Endodermal cell (in vitro differentiated cells): ENCODE results near the gene TMEM144. TPM values are rescaled to one million over a fixed set of nuclear protein-coding genes. Genes with fewer than 3 reads are reported as not detected.
A peak's percentile ranks its signal among the peaks of the same experiment; 100 is the strongest.

Experiments
- DNase-seq: peaks from one replicate; pipeline ENCODE4 v3.0.0-alpha.2; 2017
- H3K27ac ChIP-seq: 2 replicates; pipeline ENCODE4 v1.5.1; 2013; ENCODE audit warnings: mild to moderate bottlenecking, low read depth, low read length, moderate library complexity
- H3K27me3 ChIP-seq: 2 replicates; pipeline ENCODE4 v1.6.1; 2013; ENCODE audit warnings: mild to moderate bottlenecking, low read length, moderate library complexity; ENCODE audit not compliant: insufficient read depth, control insufficient read depth, poor library complexity, severe bottlenecking
- H3K36me3 ChIP-seq: 2 replicates; pipeline ENCODE4 v1.7.0; 2013; ENCODE audit warnings: mild to moderate bottlenecking, low read length, moderate library complexity; ENCODE audit not compliant: control insufficient read depth, insufficient read depth
- H3K4me1 ChIP-seq: one replicate; pipeline ENCODE4 v1.7.0; 2013; ENCODE audit warnings: low read length; ENCODE audit not compliant: control insufficient read depth, insufficient read depth
- H3K4me3 ChIP-seq: 2 replicates; pipeline ENCODE4 v1.5.1; 2013; ENCODE audit warnings: mild to moderate bottlenecking, low read length, moderate library complexity
- H3K9ac ChIP-seq: 2 replicates; pipeline ENCODE4 v1.6.1; 2013; ENCODE audit warnings: mild to moderate bottlenecking, low read length, moderate library complexity; ENCODE audit not compliant: poor library complexity, severe bottlenecking; ENCODE audit errors: extremely low read depth
- H3K9me3 ChIP-seq: 2 replicates; pipeline ENCODE4 v1.6.1; 2013; ENCODE audit warnings: mild to moderate bottlenecking, low read length, moderate library complexity; ENCODE audit not compliant: control insufficient read depth
- H3K27ac Mint-ChIP-seq: 2 replicates; pipeline ENCODE4 v1.8.0; 2020; ENCODE audit warnings: mixed read lengths
- H3K27me3 Mint-ChIP-seq: 2 replicates; pipeline ENCODE4 v1.8.0; 2021; ENCODE audit warnings: mild to moderate bottlenecking, mixed read lengths; ENCODE audit not compliant: insufficient read depth
- H3K36me3 Mint-ChIP-seq: 2 replicates; pipeline ENCODE4 v1.8.0; 2020; ENCODE audit warnings: low read depth, mixed read lengths
- H3K4me1 Mint-ChIP-seq: 2 replicates; pipeline ENCODE4 v1.8.0; 2020; ENCODE audit warnings: mixed read lengths
- H3K4me3 Mint-ChIP-seq: 2 replicates; pipeline ENCODE4 v1.8.0; 2020; ENCODE audit warnings: mild to moderate bottlenecking, moderate library complexity, mixed read lengths
- H3K9me3 Mint-ChIP-seq: 2 replicates; pipeline ENCODE4 v1.8.0; 2020; ENCODE audit warnings: mild to moderate bottlenecking, mixed read lengths
- WGBS, 2 experiments: methylation state at CpG; one replicate each; pipeline versions ENCODE4 v1.1.5 to v1.1.7; 2013; ENCODE audit warnings: missing lambda C conversion rate in 2 of 2, mixed read lengths in 1 of 2; ENCODE audit not compliant: insufficient coverage in 1 of 2, insufficient read length in 1 of 2; 5-methylcytosine and 5-hydroxymethylcytosine counted together
- total RNA-seq, 2 donors: library from RNA; stranded (reverse); fragmentation: NEBNext Ultra II Directional in 1 of 2; extraction: Animal tissue kit (Norgen Biotek cat#: 25700) in 1 of 2; gene quantifications; 2 replicates in 1 of 2; 3 replicates in 1 of 2; pipeline ENCODE4 v1.2.1, GENCODE V29; 2021
- TF ChIP-seq, protein P1 (sequence below): fragments of 200-600 bp; sonication (generic); conservative IDR thresholded peaks from 2 replicates; pipeline ENCODE4 v1.5.0; 2021; ENCODE audit warnings: antibody characterized with exemption, mild to moderate bottlenecking

Gene TMEM144
- total RNA-seq, 2 donors from 2014 or later = 10.6 to 20.3 TPM

DNA sequence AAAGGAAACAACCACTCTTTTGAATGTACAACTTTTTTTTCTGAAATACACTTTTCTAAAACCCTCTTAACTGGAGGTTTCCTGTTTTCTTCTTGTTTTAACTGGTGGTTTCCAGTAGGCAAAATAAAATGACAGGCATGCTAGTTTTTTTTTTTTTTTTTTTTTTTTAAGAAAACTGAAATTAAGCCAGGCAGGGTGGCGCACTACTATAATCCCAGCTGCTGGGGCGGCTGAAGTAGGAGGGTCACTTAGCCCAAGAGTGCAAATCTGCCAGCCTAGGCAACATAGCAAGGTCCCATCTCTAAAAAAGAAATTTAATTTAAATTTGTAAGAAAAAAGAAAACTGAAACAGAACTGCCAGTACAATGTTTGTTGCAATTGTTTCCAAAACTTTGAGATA, 44.0 kb downstream of the TMEM144 start:
- no peaks in the 10 kb centered on the region for H3K27me3 Mint-ChIP-seq
- H3K4me3 ChIP-seq = no peak overlapping the region

DNA sequence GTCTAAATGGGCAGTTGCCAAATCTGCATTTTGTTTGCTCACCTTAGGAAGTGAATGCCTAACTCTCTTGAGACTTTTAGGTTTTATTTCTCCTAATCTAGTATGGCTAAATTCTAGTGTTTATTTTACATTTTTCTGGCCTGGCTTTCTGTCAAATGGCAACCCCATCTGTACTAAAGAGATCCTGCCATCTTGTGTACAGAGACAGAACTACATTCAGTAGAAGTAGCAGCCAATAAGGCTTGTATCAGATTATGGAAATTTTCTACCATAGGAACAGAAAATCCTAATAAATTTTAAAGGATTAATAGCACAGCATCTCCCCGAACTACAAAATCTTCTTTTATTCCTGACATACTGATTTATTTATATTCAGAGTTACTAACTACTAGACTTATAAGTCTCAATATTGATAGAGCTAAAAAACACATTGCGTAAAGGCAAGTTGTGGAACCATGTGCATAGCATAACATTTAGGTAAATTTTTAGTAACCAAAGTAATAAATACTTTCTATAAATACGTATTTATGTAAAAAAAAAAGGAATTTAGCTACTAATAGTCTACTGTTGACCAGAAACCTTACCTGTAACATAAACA, 45.5 kb downstream of the TMEM144 start:
- 55% methylated on average over 2 of the region's 3 CpGs; no CpG with 5 or more reads in 1 of the 2 experiments for WGBS, 2 experiments
- H3K36me3 ChIP-seq = no peaks in the 10 kb centered on the region
- H3K4me1 Mint-ChIP-seq = peaks cover 14% of the 10 kb centered on the region
- H3K36me3 Mint-ChIP-seq = no peaks in the 10 kb centered on the region
- no peaks in the 10 kb centered on the region for H3K27me3 ChIP-seq
- no peaks in the 10 kb centered on the region for H3K9me3 Mint-ChIP-seq
- no peak for DNase-seq
- no peaks in the 10 kb centered on the region for H3K4me1 ChIP-seq
- H3K27ac Mint-ChIP-seq = no peak overlapping the region
- no peaks in the 10 kb centered on the region for H3K27me3 Mint-ChIP-seq
- H3K4me3 Mint-ChIP-seq = no peak overlapping the region
- TF ChIP-seq, protein P1, sequence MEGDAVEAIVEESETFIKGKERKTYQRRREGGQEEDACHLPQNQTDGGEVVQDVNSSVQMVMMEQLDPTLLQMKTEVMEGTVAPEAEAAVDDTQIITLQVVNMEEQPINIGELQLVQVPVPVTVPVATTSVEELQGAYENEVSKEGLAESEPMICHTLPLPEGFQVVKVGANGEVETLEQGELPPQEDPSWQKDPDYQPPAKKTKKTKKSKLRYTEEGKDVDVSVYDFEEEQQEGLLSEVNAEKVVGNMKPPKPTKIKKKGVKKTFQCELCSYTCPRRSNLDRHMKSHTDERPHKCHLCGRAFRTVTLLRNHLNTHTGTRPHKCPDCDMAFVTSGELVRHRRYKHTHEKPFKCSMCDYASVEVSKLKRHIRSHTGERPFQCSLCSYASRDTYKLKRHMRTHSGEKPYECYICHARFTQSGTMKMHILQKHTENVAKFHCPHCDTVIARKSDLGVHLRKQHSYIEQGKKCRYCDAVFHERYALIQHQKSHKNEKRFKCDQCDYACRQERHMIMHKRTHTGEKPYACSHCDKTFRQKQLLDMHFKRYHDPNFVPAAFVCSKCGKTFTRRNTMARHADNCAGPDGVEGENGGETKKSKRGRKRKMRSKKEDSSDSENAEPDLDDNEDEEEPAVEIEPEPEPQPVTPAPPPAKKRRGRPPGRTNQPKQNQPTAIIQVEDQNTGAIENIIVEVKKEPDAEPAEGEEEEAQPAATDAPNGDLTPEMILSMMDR = peak; percentile 87
- no peak overlapping the region for H3K9ac ChIP-seq
- no peaks in the 10 kb centered on the region for H3K9me3 ChIP-seq
- no peak overlapping the region for H3K27ac ChIP-seq
- no peak overlapping the region for H3K4me3 ChIP-seq

More for the DNA sequence above, 44.0 kb downstream of the TMEM144 start:
- no peaks in the 10 kb centered on the region for H3K27me3 ChIP-seq
- Mint-ChIP-seq H3K4me1 (peaks cover 14% of the 10 kb centered on the region), H3K36me3 (no peaks in the 10 kb centered on the region), H3K27ac (no peak overlapping the region), H3K9me3 (no peaks in the 10 kb centered on the region), H3K4me3 (no peak overlapping the region)
- no peaks in the 10 kb centered on the region for H3K36me3 ChIP-seq
- no peaks in the 10 kb centered on the region for H3K4me1 ChIP-seq
- TF ChIP-seq, protein P1 = no peak
- no peak overlapping the region for H3K27ac ChIP-seq
- DNase-seq = no peak
- 92% methylated on average over 2 of the region's 2 CpGs; no CpG with 5 or more reads in 1 of the 2 experiments for WGBS, 2 experiments
- no peaks in the 10 kb centered on the region for H3K9me3 ChIP-seq
- H3K9ac ChIP-seq = no peak overlapping the region

DNA sequence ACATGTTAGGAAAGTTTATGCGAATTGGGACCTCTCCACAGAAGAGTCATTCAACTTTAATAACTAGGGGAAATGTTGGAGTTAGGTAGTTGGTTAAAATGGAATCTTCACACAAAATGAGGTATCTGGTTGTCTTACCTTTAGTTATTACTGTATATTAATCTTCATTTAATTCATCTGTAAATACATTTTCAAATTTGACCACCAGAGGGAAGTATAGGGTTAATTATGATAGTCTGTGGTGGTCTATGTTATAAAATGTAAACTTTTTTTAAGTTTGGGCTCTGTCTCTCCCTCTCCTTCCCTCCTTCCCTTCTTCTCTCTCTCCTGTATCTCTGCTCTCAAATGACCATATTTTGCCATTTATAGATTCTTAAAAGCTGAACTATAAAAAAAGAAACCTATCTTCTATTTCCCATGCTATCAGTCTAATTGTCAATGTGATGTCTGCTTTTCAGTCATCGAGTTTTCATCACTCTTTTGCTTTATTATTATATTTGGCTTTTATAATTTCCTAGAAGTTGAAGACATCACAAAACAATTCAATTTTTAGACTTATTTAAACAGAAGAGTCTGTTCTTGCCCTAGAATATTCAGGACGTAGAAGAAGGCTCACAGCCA, 49.8 kb downstream of the TMEM144 start:
- no peak overlapping the region for H3K4me3 Mint-ChIP-seq
- no peaks in the 10 kb centered on the region for H3K36me3 Mint-ChIP-seq
- Histone ChIP-seq H3K36me3 (no peaks in the 10 kb centered on the region), H3K4me1 (no peaks in the 10 kb centered on the region), H3K9ac (no peak overlapping the region), H3K27ac (no peak overlapping the region), H3K9me3 (no peaks in the 10 kb centered on the region), H3K4me3 (no peak overlapping the region), H3K27me3 (no peaks in the 10 kb centered on the region)
- no peak for DNase-seq
- H3K27me3 Mint-ChIP-seq = no peaks in the 10 kb centered on the region
- WGBS, 2 experiments = 79% methylated on average over 1 of the region's 3 CpGs; no CpG with 5 or more reads in 1 of the 2 experiments
- TF ChIP-seq, protein P1 = peak; percentile 76
- no peaks in the 10 kb centered on the region for H3K9me3 Mint-ChIP-seq
- H3K27ac Mint-ChIP-seq = no peak overlapping the region
- peaks cover 6% of the 10 kb centered on the region for H3K4me1 Mint-ChIP-seq
